ENCODE results near the gene ZNF629.

DNA sequence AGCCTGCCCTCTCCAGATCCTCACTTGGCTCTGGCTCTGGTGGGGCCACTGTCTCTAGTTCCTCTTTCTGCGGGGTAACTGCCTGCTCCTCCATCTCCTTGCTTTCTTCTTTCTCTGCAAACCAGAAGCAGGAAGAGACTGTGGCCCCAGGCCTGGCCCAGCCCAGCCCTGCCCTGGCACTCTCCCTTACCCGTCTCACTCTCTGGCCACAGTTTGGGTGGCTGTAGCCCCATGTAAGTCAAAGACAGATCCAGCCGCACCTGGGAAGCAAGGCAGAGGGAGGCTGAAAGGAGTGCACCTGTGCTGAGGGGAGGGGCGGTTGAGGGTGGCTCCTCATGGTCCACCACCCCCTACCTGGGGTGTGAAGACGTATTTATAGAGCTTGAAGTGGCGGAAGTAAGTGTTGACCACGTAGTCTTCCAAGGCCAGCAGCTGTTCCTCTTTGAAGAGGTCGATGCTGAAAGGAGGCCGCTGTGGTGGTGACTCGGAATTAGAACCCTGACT lies 28.0 kb downstream of the ZNF629 start:
- TF ChIP-seq, protein P1, sequence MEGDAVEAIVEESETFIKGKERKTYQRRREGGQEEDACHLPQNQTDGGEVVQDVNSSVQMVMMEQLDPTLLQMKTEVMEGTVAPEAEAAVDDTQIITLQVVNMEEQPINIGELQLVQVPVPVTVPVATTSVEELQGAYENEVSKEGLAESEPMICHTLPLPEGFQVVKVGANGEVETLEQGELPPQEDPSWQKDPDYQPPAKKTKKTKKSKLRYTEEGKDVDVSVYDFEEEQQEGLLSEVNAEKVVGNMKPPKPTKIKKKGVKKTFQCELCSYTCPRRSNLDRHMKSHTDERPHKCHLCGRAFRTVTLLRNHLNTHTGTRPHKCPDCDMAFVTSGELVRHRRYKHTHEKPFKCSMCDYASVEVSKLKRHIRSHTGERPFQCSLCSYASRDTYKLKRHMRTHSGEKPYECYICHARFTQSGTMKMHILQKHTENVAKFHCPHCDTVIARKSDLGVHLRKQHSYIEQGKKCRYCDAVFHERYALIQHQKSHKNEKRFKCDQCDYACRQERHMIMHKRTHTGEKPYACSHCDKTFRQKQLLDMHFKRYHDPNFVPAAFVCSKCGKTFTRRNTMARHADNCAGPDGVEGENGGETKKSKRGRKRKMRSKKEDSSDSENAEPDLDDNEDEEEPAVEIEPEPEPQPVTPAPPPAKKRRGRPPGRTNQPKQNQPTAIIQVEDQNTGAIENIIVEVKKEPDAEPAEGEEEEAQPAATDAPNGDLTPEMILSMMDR (IDR thresholded peaks at IDR 0.05) = no peak
- TF ChIP-seq POLR2A (IDR thresholded peaks at IDR 0.05) = no peak
